Vagina (tissue), 2 donors: ENCODE results near the gene ZGPAT.

ENCODE experiments used
- CTCF ChIP-seq, 3 experiments: fragments of 450-650 bp in 2 of 3; fragments of 200-600 bp in 1 of 3; sonication (generic) in 1 of 3; IDR thresholded peaks; one replicate each; pipeline ENCODE4 v1.5.1; 2017 to 2019; ENCODE audit warnings: antibody characterized with exemption in 3 of 3, mild to moderate bottlenecking in 2 of 3, moderate library complexity in 2 of 3
- POLR2A ChIP-seq, 2 donors: fragments of 450-650 bp; IDR thresholded peaks; one replicate each; pipeline ENCODE4 v1.6.1; 2017; ENCODE audit warnings: antibody characterized with exemption in 2 of 2, mild to moderate bottlenecking in 2 of 2, moderate library complexity in 2 of 2
- POLR2AphosphoS5 ChIP-seq, 2 donors: sonication (generic); formaldehyde crosslinking; IDR thresholded peaks; one replicate each; pipeline ENCODE4 v1.9.0; 2017; ENCODE audit warnings: antibody characterized with exemption in 2 of 2, mild to moderate bottlenecking in 2 of 2, low read depth in 1 of 2; ENCODE audit not compliant: insufficient read depth in 1 of 2

GRCh38 chr20:63673951-63674350, 33.9 kb upstream of the ZGPAT start:
- TF ChIP-seq CTCF (IDR thresholded peaks at IDR 0.05) (no peak), POLR2A (IDR thresholded peaks at IDR 0.05) (no peak), POLR2AphosphoS5 (IDR thresholded peaks at IDR 0.05; ENCODE audit: insufficient read depth in 1 of 2, low read depth in 1 of 2) (no peak)
